ENCODE measurements around the gene EPB41. TPM values are rescaled to one million over a fixed set of nuclear protein-coding genes. Genes with fewer than 3 reads are reported as not detected.

The EPB41 gene
- total and polyA plus RNA-seq, 7 donors, result 13.2 to 35.1 (median 27.1) TPM

- H3K4me1 ChIP-seq, result peaks cover 0 to 12% (median 0%) of the 10 kb centered on the region in 4 donors
- TF ChIP-seq CTCF (IDR thresholded peaks at IDR 0.05) (no peak), POLR2AphosphoS5 (IDR thresholded peaks at IDR 0.05) (no peak), POLR2A (IDR thresholded peaks at IDR 0.05) (no peak), EP300 (IDR thresholded peaks at IDR 0.05) (no peak)
- WGBS, 2 donors, result 29 to 63% methylated on average over 3 of the region's 3 CpGs
Observed at GRCh38 chr1:28973596-28974421, 59.4 kb downstream of the EPB41 start.

GRCh38 chr1:28974432-28974831, 60.1 kb downstream of the EPB41 start:
- DNase-seq, result no peak
- Histone ChIP-seq H3K9me3 (no peaks in the 10 kb centered on the region), H3K4me1 (peaks cover 0 to 12% (median 0%) of the 10 kb centered on the region in 4 donors), H3K27me3 (no peaks in the 10 kb centered on the region), H3K27ac (no peak overlapping the region), H3K36me3 (no peaks in the 10 kb centered on the region), H3K4me3 (no peak overlapping the region)
- intact Hi-C loops (cut with DNase I), result no loop called here
- TF ChIP-seq EP300 (IDR thresholded peaks at IDR 0.05) (no peak), POLR2AphosphoS5 (IDR thresholded peaks at IDR 0.05) (no peak), CTCF (IDR thresholded peaks at IDR 0.05) (no peak), POLR2A (IDR thresholded peaks at IDR 0.05) (no peak)
- 93 to 95% methylated on average over 2 of the region's 2 CpGs for WGBS, 2 donors

More at GRCh38 chr1:28973596-28974421, 59.4 kb downstream of the EPB41 start:
- intact Hi-C loops (cut with DNase I), result no loop called here
- no peaks in the 10 kb centered on the region for H3K27me3 ChIP-seq
- H3K36me3 ChIP-seq, result no peaks in the 10 kb centered on the region
- no peak for DNase-seq
- no peaks in the 10 kb centered on the region for H3K9me3 ChIP-seq
- H3K27ac ChIP-seq, result no peak overlapping the region
- H3K4me3 ChIP-seq, result no peak overlapping the region

GRCh38 chr1:28976248-28976647, 61.9 kb downstream of the EPB41 start:
- Histone ChIP-seq H3K9me3 (no peaks in the 10 kb centered on the region), H3K4me1 (peaks cover 0 to 12% (median 0%) of the 10 kb centered on the region in 4 donors), H3K27ac (no peak overlapping the region), H3K4me3 (no peak overlapping the region), H3K36me3 (no peaks in the 10 kb centered on the region), H3K27me3 (no peaks in the 10 kb centered on the region)
- DNase-seq, result no peak
- TF ChIP-seq CTCF (IDR thresholded peaks at IDR 0.05) (no peak), POLR2A (IDR thresholded peaks at IDR 0.05) (no peak), POLR2AphosphoS5 (IDR thresholded peaks at IDR 0.05) (no peak), EP300 (IDR thresholded peaks at IDR 0.05) (no peak)
- 97 to 98% methylated on average over 2 of the region's 2 CpGs for WGBS, 2 donors
- intact Hi-C loops (cut with DNase I), result no loop called here

GRCh38 chr1:28981210-28981609, 66.8 kb downstream of the EPB41 start:
- peaks cover 0 to 13% (median 9%) of the 10 kb centered on the region in 4 donors for H3K4me1 ChIP-seq
- H3K4me3 ChIP-seq, result no peak overlapping the region
- DNase-seq, result no peak
- TF ChIP-seq POLR2A (IDR thresholded peaks at IDR 0.05) (no peak), POLR2AphosphoS5 (IDR thresholded peaks at IDR 0.05) (no peak), CTCF (IDR thresholded peaks at IDR 0.05) (no peak), EP300 (IDR thresholded peaks at IDR 0.05) (no peak)
- intact Hi-C loops (cut with DNase I), result loop anchor here (5.0 kb wide), 1 partner anchor 94 kb away; no protein-coding TSS in a partner anchor
- 88 to 95% methylated on average over 3 of the region's 3 CpGs for WGBS, 2 donors
- H3K27me3 ChIP-seq, result no peaks in the 10 kb centered on the region
- no peaks in the 10 kb centered on the region for H3K36me3 ChIP-seq
- no peaks in the 10 kb centered on the region for H3K9me3 ChIP-seq
- H3K27ac ChIP-seq, result no peak overlapping the region

Data from sigmoid colon (tissue), 7 donors.